ENCODE data around the gene STOX2.

STOX2 gene

DNA sequence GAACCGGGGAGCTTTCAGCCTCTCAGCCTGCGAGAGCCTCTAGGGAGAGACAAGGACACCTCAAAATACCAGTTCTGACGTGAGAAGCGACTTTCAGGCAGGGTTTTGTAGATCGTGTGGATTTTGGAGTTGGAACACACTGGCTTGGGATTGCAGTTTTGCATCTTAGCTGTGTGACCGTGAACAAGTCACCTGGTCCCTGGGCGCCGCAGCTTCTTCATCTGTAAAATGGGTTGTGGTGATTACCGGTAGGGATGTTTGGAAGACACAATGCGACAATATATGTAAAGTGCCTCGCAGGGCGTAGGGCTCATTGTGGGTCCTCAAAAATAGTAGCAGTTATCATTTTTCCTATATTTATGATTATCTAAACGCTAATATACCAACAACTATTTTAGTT lies 43.7 kb upstream of the STOX2 start:
- DNase-seq (ENCODE audit: extremely low read depth, low read depth): no peak
- no peak overlapping the region for H3K4me3 ChIP-seq (replicated peaks; ENCODE audit: low read depth, low read length)
- TF ChIP-seq, protein P1, sequence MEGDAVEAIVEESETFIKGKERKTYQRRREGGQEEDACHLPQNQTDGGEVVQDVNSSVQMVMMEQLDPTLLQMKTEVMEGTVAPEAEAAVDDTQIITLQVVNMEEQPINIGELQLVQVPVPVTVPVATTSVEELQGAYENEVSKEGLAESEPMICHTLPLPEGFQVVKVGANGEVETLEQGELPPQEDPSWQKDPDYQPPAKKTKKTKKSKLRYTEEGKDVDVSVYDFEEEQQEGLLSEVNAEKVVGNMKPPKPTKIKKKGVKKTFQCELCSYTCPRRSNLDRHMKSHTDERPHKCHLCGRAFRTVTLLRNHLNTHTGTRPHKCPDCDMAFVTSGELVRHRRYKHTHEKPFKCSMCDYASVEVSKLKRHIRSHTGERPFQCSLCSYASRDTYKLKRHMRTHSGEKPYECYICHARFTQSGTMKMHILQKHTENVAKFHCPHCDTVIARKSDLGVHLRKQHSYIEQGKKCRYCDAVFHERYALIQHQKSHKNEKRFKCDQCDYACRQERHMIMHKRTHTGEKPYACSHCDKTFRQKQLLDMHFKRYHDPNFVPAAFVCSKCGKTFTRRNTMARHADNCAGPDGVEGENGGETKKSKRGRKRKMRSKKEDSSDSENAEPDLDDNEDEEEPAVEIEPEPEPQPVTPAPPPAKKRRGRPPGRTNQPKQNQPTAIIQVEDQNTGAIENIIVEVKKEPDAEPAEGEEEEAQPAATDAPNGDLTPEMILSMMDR (IDR thresholded peaks at IDR 0.05; ENCODE audit: low read depth, low read length, missing control alignments): no peak

DNA sequence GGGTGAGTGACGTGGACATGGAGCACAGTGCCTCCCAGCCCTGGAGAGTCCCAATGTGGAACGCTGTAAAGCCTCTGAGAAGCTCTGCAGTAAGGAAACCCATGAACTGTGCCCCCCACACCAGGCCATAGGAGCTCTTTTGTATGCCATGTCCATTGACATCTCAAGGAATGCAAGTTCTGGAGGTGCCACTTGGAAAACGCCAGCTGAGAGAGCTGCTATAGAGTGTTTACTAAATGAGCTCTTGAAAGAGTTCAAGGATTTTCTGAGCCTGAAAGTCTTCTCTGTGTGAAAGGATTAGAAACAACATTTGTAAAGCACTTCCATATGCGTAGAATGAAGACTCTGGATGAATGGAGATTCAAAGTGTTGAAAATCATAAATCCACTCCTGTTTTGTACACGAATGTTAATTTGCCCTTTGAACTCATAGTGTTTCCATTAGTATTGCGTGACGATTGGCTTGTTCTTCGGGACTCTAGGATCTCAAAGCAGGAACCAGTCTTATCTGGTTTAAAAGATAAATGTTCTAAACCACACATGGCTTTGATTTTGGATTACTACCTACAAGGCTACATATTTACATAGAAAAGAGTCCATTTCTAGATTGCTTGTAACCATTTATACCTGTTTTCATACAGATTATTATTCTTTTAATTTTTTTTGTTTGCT lies 41.8 kb upstream of the STOX2 start:
- no peak overlapping the region for H3K4me3 ChIP-seq (replicated peaks; ENCODE audit: low read depth, low read length)
- TF ChIP-seq, protein P1 (IDR thresholded peaks at IDR 0.05; ENCODE audit: low read depth, low read length, missing control alignments): no peak
- no peak for DNase-seq (ENCODE audit: extremely low read depth, low read depth)

DNA sequence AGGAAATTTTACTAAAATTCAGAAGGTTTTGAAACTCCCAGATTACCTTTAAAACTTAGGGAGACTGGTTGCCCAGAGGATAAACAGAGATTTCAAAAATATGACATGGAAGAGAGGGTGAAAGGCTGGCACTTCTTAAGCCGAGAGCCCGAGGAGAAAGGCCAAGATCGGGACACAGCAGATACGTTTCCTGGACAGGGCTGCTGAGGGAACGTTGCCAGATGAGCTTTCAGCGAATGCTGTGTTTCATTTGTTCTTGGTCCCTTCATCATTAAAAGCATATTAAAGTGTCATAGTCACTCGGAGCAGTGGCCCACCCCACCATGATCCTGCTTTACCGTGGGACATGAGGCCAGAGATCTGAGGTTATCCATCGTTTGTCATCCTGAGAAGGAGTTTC lies 37.9 kb upstream of the STOX2 start:
- TF ChIP-seq, protein P1 (IDR thresholded peaks at IDR 0.05; ENCODE audit: low read depth, low read length, missing control alignments): no peak
- H3K4me3 ChIP-seq (replicated peaks; ENCODE audit: low read depth, low read length): no peak overlapping the region
- no peak for DNase-seq (ENCODE audit: extremely low read depth, low read depth)

DNA sequence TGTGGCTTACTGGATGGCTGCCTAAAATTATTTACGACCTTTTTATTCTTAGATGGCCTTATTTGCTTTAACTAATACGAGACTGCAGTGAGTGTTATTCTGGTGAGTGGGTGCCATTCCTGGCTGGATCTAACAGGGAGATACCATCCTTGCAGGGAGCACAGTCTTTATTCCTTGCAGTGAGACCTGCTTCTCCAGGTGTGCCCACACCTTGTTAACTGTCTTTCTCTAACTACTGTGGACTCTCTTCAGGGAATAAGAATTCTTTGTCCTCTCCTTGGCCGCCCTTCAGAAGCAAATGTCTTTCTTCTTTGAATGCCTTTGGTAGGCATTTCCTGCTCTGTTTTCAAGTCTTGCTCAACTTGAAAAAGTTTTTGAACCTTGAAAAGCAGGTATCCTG lies 34.1 kb upstream of the STOX2 start:
- DNase-seq (ENCODE audit: extremely low read depth, low read depth): no peak
- H3K4me3 ChIP-seq (replicated peaks; ENCODE audit: low read depth, low read length): no peak overlapping the region
- TF ChIP-seq, protein P1 (IDR thresholded peaks at IDR 0.05; ENCODE audit: low read depth, low read length, missing control alignments): no peak

DNA sequence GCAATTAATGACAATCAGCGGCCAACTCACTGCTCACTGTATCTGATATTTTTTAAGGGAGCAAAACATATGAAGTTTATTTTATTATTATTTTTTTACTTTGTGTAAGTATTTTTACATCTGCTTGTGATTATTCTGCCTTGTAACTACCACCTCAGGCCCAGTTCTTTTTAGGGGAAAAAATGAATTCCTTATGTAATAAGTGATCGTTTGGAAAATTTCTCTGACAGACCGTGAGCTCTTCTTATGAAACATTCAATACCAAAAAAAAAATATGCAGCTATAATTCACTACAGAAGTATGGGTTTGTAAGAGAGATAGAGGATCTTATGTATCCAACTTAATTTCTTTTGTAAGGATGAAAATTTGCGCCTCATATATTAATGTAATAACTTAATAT lies 33.5 kb upstream of the STOX2 start:
- TF ChIP-seq, protein P1 (IDR thresholded peaks at IDR 0.05; ENCODE audit: low read depth, low read length, missing control alignments): no peak
- no peak for DNase-seq (ENCODE audit: extremely low read depth, low read depth)

DNA sequence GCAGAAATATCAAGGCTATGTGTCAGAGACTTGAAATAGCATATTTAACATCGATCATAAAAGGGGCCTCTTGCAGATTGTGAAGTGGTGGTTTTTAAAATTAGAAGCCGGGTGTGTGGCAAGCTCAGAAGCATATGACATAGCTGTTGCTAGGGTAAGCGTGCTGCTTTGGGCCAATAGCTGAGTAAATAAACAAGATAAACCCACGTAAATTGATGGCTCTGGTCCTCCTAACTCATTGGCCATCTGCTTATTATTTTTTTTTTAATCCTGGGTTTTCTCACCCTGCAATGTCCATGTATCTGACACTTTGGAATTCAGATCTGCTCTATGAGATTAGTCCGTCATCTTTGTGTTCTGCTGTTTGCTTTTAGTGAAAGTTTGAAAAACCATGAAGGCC lies 32.6 kb upstream of the STOX2 start:
- H3K4me3 ChIP-seq (replicated peaks; ENCODE audit: low read depth, low read length): no peak overlapping the region
- TF ChIP-seq, protein P1 (IDR thresholded peaks at IDR 0.05; ENCODE audit: low read depth, low read length, missing control alignments): no peak
- DNase-seq (ENCODE audit: extremely low read depth, low read depth): no peak

More for the DNA sequence above, 33.5 kb upstream of the STOX2 start:
- no peak overlapping the region for H3K4me3 ChIP-seq (replicated peaks; ENCODE audit: low read depth, low read length)
